GM21528 (cell line): ENCODE data around the gene IL17REL.
A peak's percentile ranks its signal among the peaks of the same experiment; 100 is the strongest.

Experiments
- ATAC-seq: cut with Tn5 transposase; IDR thresholded peaks from one replicate; pipeline ENCODE4 v1.9.1; 2021; ENCODE audit warnings: mild to moderate bottlenecking, moderate library complexity; ENCODE audit not compliant: unreplicated experiment, low FRiP score

Gene IL17REL

DNA sequence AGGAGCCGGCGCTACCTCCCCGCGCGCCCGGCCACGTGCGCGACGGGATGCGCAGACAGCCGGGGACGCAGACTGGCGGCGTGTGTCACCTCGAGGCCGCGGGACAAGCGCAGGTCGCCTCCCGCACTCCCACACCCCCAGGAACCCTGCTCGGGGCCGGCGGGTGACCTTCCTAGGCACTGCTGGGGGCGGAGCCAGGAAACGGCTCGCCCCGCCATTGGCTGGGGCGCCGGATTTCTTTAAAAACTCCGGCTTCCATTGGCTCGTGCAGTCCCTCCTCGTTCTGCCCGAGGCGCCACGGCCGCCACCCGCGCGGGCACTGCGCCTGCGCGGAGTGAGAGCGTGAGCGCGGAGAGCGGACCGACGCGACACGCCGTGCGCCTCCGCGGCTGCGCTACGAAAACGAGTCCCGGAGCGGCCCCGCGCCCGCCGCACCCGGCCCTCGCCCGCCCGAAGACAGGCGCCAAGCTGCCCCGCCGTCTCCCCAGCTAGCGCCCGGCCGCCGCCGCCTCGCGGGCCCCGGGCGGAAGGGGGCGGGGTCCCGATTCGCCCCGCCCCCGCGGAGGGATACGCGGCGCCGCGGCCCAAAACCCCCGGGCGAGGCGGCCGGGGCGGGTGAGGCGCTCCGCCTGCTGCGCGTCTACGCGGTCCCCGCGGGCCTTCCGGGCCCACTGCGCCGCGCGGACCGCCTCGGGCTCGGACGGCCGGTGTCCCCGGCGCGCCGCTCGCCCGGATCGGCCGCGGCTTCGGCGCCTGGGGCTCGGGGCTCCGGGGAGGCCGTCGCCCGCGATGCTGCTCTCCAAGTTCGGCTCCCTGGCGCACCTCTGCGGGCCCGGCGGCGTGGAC, 52.2 kb downstream of the IL17REL start, which contains the start of gene PIM3:
Gene PIM3, plus strand, starts transcription at position 614 of the 846 bp plus-strand sequence. Its CDS starts 176 bp downstream, at position 790.
- peak; percentile 60 for ATAC-seq

DNA sequence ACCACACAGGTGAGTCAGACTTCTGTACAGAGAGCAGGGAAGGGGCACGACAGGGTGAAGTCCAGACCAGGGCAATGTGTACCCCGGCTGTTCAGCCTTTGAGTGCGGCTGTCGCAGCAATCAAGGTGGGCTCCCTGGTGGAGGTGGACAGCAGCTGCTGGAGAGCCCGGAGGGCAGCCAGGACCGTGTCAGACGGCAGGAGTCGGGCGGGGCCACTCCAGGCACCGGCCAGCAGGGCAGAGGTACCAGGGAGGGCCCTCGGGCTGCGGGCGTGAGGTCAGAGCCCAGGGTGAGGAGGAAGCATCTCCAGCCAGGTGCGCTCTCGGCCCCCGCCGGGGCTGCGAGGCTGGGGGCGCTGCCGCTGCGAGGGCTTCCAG, 52.8 kb downstream of the IL17REL start:
- ATAC-seq, result peak; percentile 7

DNA sequence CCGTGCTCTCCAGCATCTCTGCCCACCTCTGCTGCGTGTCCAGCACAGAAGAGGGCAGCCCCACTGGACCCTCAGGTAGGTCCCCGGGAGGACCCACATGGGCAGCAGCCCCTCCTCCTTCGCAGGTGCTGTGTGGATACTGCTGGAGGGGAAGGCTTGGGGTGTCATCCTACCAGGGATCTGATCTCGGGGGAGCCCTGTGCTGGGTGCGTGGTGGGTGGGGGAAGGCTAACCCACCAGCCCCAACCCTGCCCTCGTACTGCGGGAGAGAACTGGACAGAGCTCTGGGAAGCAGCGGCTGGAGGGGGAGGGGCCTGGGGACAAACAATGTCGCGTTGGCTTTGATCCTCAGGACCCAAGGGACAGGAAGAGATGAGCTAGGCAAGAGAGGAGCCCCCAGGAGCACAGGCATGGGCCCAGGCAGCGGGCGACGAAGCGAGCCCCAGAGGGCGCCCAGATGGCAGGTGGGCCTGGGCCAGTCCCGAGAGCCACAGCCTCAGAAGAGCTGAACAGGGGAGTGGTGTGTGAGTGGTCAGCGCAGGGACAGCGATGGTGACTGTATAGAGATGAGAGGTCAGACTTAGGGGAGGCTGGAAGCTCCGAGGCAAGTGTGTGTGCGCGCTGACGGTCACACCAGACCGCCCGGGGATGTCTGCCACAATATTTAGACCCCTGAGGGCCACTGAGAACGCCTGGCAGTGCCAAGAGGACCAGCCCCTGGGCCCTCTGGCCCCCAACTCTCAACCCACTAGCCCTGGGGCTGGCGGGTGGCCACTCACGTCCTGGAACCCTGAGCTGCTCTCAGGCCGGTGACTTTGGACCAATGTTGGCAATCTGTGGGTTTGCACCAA, 53.4 kb downstream of the IL17REL start:
- ATAC-seq, result no peak

DNA sequence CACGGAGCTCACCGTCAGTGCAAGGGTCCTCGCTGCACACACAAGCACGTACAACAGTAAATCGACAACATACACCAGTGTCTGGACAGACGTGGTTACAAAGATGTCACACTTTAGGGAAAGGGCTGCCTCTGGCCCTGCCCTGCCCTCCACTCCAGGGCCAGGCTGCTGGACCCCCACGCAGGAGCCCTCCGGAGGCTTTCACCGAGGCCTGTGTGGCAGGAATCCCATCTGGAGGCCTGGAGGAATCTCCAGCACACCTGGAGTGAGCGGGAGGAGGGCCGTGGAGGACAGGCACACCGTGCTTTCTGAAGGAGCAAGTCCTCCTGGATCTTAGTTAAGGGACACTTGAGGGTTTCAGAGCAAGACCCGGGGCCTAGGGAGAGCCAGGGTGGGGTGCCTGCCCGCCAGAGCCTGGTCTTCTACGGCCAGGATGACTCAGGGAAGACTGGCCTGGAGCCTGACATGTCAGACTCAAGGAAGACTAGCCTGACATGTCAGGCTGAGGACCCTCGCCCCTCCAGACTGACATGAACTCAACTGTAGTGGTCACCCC, 54.1 kb downstream of the IL17REL start:
- ATAC-seq, result no peak

DNA sequence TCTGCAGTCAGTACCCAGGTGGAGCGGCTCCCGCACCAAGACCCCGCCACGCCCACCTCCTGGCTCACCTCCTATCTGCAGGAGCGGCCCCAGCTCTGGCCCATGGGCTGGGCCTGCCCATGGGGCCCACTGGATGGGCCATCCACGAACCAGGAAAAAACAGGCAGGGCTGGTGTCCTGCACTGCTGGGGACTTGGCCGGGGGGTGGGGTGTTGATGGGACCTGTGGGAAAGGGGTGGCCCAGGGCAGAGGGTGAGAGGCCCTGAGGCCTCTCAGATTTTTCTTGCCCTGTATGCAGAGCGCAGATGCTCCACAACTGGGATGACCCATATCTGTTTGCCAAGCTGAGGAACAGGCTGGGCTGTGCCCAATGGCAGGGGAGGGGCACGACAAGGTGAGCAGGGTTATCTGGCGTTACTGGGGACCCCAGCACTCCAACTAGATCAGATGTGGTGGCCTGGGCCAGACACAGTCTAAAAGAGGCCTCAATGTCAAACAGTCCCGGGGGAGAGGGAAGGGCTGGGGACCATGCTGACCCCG, 54.7 kb downstream of the IL17REL start:
- ATAC-seq, result no peak

DNA sequence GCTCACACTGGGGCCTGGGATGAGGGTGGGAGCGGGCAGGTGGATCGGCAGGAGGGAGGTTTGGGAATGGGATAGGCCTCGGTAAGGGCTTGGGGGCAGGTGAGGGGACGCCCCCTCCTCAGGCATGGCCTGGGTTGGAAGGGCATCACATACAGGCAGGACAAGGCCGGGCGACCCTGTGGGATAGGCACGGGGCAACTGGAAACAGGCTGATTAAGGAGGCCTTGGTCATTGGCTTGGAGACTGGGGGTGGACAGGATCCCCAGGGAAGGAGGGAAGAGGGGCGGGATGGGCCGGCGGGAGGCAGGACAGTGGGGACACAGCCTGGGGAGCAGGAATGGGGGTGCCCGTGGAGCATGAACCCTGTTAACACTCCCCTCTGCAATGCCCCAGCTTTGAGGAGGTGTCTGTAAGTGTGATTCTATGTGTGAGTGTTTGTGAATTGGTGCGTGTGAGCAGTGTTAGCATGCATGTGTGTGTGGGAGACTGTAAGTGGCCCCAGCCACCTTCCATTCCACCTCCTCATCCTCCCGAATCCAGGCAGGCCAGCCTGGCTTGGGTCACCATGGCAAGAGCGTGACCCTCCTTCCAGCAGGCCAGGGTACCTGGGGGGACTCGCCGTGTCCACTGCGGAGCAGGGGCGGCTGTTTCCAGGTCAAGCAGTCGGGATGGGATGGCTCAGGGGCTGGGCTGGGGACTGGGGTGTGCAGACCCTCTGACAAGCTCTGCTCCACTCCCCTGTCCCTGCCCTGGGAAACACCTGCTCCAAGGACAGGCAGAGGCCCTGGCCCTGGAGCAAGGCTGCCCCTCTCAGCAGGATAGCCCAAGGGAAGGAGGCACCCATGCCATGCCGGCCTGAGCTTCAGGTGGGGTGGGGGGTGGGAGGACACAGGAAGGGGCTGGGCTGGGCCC, 55.4 kb downstream of the IL17REL start:
- no peak for ATAC-seq

DNA sequence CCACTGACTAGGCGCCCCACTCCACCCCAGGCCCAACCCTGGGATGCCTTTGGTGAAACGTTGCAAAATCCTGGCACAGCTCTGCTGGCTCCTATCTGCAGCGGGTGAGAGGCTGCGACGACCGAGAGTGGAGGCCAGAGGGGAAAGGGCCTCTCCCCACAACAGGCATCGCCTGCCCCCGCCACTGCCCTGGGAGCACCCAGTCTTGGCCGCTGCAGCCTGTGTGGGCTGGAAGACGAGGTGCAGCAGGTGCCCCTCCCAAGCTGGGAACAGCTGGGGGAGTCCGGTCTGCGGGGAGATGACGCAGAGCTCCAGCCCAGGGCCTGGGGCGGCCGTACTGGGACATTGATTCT, 56.2 kb downstream of the IL17REL start:
- ATAC-seq, result no peak

DNA sequence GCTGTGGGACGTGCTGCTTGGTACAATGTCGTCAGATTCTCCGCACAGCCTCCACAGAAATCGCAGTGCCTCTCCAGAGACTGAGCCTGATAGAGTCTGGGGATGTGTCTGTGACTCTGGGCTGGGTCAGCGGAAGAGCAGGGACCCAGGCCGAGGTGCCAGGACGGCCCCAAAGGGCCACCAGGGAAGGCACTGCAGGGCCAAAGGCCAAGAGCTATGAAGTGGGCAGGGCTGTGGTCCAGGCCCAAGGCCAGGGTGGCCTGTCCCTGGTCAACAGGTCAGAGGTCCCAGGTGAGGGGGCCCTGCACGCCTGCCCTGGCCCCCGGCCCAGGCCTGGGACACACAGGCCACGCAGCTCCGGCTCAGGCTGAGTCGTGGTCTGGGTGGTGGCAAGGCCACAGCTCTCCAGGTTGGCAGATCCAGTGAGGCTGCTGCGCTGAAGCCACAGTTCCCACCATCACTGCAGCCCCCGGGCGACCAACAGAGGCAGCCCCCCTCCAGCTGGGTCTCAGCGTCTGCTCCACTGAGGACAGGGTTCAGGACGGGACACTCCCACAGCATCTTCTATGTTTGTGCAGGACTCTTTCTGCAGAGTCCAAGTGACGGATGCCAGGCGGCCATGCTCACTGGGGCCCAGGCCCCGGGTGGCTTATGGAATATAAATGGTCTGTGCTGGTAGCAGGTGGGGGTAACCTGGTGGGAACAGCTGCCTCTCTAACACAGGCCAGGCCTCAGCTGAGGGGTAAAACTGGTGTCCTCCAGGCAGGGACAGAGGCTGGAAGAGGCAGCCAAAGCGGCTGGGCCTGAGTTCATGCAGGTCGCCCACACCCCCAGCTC, 56.8 kb downstream of the IL17REL start:
- no peak for ATAC-seq

DNA sequence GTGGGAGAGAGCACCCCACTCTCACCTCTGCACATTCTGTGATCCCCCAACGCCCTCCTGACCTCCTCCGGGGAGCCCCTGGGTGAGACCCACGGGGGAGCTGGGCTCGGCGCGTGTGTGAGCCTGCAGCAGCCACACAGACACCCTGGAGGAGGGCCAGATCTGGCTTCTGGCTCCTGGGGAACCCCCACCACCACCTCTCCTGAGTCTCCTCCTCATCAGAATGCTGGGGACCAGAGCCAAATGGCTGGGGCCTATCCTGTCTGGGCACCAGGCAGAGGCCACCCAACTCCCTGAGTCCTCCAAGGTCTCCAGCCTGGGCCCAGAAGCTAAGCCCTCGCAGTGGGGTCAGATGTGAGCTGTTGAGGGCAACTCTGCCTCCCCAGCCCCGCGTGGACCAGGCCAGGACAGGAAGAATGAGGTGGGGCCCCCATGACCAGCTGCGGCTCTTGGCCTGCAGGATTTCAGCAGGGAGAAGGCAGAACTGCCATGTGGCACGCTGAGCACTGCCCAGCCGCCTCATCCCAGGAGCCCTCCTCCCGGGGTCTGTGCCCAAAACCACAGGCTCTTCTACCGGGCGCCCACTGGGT, 57.5 kb downstream of the IL17REL start:
- no peak for ATAC-seq

DNA sequence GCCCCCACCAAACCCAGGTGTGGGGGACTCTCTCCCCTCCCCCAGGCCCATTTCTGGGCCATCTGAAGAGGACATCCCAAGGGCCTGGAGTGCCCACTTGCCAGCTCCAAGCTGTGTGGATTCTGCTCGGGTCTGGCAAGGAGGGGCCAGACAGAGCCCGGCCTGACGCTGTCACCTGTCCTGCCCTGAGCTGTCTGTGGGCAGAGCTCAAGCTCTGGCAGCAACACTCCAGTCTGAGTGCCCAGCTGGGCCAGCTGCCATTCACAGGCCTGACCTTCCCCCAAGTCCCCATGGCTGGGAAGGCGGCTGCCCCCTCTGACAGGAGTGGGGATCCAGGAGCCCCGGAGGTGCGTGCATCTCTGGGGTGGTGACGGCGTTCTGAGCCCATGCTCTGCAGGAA, 58.2 kb downstream of the IL17REL start:
- ATAC-seq, result no peak

DNA sequence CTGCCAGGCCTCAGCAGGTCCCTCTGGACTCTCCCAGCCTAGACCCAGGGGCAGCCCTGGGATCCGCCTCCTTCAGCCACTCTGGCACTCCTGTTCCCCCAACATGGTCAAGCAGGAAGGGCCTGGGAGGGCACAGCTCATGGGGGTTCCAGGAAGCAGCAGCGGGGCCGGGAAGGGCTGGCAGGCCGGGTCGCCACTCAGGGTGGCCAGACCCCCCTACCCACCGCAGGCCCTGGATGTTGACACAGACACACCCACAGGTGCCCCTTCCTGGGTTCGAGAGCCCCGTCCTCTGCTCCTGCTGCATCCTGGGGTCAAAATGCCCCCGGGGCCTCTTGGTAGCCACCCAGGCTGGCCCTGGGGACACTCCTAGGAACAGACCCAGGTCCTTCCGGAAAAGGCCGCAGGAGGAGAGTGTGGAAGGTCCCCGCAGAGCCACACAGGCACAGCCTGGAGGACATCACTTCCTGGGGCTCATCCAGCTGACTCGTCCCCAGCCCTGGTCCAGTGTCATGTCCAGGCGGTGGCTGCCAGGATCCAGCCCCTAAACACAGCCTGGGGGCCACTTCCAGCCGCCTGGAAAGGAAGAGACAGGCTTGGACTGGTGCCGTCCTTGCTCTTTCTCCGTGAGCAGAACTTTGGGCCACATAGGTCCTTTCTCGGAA, 58.8 kb downstream of the IL17REL start:
- ATAC-seq, result no peak

DNA sequence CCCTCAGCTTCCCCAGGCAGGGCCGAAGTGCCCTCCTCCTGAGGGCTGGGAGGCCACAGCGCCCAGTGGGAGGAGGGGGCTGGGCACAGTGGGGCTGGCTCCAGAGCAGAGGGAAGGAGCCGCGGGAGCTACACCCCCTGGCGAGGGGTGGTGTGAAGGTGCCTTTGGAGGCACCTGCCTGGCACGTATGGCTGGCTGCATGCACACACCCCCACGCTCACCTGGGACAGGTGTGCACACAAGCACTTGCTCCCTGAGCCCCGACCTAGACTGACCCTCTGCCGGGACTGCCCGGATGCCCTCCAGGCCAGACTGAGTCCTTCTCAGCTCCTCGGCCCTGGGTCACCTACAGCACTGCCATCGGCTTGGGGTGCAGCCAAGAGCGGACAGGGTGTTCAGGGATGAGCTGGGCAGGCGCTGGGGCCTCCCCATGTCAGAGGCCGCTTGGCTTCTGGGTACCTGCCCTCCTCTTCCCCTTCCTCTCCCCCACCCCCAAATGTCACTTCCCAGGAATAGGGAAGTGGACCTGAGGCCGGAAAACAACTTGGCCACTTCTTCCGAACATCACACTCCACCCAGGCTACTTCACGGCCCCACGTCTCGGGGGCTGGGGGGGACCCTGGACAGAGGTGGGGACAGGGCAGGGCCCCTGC, 59.4 kb downstream of the IL17REL start:
- ATAC-seq, result no peak

DNA sequence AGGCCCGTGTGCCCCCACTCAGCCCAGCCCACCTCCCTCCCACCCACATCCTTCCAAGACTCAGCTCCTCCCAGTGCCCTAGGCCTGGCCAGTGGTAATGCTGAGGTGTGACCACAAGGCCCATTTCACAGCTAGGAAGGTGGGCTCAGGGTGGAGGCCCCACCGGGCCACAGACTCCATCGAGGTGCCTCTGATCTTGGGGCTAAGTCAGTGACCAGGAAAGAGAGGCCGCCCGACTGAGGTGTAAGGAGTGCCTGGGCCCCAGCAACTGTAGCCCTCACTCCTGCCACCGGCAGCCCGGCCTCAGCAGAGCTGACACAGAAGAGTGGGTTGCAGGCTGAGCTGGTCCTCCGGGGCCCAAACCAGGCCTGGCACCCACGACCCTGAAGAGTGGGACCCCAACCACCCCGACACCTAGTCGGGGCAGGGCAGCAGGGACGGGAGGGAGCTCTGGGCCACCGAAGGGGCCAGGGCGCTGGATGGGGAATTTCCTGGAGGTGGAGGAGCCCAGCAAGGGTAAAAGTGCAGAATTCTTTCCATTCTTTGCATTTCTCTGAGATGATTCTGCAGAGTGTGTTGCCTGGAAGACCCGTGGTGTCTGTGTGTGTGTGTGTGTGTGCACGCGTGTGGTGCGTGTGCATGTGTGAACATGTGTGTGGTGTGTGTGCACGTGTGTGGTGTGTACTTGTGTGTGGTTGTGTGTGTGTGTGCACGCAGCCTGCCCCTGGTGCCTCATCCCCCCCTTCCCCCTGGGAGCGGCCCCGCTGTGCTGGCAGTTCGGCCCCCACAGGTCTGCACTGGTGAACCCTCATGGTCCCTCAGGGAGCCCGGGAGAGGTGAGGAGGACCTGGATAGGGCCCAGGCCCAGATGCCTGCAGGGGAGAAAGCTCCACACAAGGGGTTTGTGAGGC, 60.3 kb downstream of the IL17REL start:
- ATAC-seq, result no peak

DNA sequence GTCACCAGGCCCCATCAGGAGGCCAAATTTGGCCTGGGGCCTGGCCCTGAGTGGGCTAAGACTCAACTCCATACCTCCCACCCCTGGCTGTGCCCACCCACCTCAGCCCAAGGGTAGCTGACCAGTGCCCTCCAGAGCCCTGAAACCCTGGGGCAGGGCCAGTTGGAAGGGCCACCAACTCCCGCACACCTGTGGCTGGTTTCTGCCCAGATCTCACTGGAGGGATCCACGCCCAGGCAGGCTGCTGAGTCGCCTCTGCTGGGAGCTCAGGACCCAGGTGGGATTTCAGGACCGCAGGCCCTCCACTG, 60.9 kb downstream of the IL17REL start:
- ATAC-seq, result no peak

DNA sequence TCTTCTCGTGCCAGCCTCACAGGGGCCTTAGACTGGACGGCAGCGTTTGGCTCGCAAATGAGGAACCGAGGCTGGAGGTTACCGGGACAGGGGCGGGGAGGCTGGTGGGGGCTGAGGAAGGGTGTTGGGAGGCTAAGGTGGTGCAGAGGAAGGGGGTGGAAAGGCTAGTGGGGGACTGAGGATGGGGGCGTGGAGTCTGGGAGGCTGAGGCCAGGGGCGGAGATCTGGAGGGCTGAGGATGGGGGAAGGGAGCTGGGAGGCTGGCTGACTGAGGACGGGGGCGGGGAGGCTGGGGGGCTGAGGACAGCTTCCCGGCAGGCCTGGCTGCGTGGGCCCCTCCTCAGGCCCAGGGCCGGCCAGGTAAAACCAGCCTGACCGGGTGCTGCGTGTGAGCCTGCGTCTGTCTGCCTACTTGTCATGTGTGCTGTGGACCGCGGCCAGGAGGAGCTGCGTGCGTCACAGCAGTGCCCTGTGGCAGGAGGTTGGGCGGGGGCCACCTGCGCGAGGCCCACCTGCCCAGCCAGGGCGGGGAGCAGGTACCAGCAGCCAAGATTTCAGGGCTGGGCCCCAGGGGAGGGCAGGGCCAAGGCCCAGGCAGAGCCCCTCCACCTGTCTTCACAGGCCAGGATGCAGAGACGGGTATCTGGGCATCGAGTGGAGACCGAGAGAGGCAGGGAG, 61.4 kb downstream of the IL17REL start:
- no peak for ATAC-seq

DNA sequence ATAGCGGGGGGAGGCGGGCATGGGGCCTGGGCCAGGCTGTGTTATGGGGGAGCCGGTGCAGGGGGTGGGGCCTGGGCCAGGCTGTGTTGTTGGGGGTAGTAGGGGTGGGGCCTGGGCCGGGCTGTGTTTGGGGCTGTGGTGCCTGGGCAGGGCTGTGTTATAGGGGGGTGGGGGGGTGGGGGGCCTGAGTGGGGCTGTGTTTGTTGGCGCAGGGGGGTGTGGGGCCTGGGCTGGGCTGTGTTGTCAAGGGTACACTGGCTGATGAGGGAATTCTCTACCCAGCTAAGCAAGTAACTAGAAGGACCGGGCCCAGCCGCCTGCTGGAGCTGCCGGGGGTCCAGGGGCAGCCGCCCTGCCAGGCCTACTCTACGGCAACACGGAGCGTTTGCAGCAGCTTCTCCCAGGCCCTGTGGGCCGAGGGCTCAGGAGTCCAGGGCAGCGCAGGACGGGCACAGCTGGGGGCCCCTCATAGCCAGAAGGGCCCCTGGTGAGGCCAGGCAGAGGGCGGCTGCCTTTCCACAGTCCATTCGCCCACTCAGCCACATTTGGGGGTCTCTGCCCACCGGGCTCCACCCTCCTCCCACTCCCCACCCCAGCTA, 62.1 kb downstream of the IL17REL start:
- no peak for ATAC-seq
